K562 (cell line): ENCODE results near the gene TSHZ1. TPM values are rescaled to one million over a fixed set of nuclear protein-coding genes. Genes with fewer than 3 reads are reported as not detected.

Source experiments
- ATAC-seq: fragments of 200-7000 bp; cut with Tn5 transposase; 3 replicates; pipeline ENCODE4 v1.9.1; 2020; ENCODE audit warnings: moderate library complexity
- BruUV-seq: library from RNA; stranded (reverse); fragments of 400-500 nt; replicated peaks from 2 replicates; lab custom pipeline; 2021; lab: Mats Ljungman, UMichigan
- CTCF ChIA-PET: fragments of 300-600 bp; formaldehyde crosslinking; extraction: SDS; loops from one replicate; lab custom pipeline; 2021; ENCODE audit warnings: low intra/inter-chr PET ratio; lab: Yijun Ruan, JAX
- POLR2A ChIA-PET: fragments of 300-600, 350-650 bp; sonication (Branson Sonifier 250); formaldehyde crosslinking; extraction: SDS; loops from one replicate; lab custom pipeline; 2021; ENCODE audit warnings: antibody characterized with exemption, inconsistent platforms; lab: Yijun Ruan, JAX
- DNase-seq, 4 experiments: peaks; one replicate each; pipeline versions ENCODE4 v3.0.0 to v3.0.0-alpha.2; 2011 to 2018; ENCODE audit warnings: low spot score in 3 of 4, mixed read lengths in 3 of 4; ENCODE audit errors: extremely low read depth in 1 of 4
- FAIRE-seq: peaks from 2 replicates; lab custom pipeline; 2011; peaks lifted over from hg19 to GRCh38; lab: Jason Lieb, UNC
- H2AFZ ChIP-seq: 2 replicates; pipeline ENCODE4 v1.6.0; 2011; ENCODE audit warnings: low read depth, low read length, control low read depth, inconsistent platforms
- H3K27ac ChIP-seq: fragments of 200-600 bp; 3 replicates; pipeline ENCODE4 v1.8.0; 2011; ENCODE audit warnings: low read depth, mild to moderate bottlenecking, control low read depth, inconsistent platforms, low read length, moderate library complexity, mixed read lengths; ENCODE audit errors: extremely low read depth
- H3K27me3 ChIP-seq, 2 experiments: fragments of 300-600 bp in 1 of 2; 2 replicates in 1 of 2; 3 replicates in 1 of 2; pipeline versions ENCODE4 v1.6.0 to v1.8.0; 2011; ENCODE audit warnings: inconsistent platforms in 2 of 2, low read length in 2 of 2, mild to moderate bottlenecking in 1 of 2, mixed read lengths in 1 of 2, moderate library complexity in 1 of 2; ENCODE audit not compliant: control insufficient read depth in 2 of 2, insufficient read depth in 2 of 2
- H3K36me3 ChIP-seq: fragments of 300-600 bp; 3 replicates; pipeline ENCODE4 v1.8.0; 2011; ENCODE audit warnings: mild to moderate bottlenecking, low read length, inconsistent platforms; ENCODE audit not compliant: control insufficient read depth, insufficient read depth
- H3K4me1 ChIP-seq, 2 experiments: fragments of 200-600 bp in 1 of 2; replicated peaks in 1 of 2; 2 replicates in 1 of 2; 3 replicates in 1 of 2; pipeline versions ENCODE4 v1.5.1 to v1.8.0; 2011; ENCODE audit warnings: inconsistent platforms in 2 of 2, low read length in 2 of 2, mild to moderate bottlenecking in 1 of 2, mixed read lengths in 1 of 2, moderate library complexity in 1 of 2; ENCODE audit not compliant: control insufficient read depth in 2 of 2, insufficient read depth in 2 of 2
- H3K4me2 ChIP-seq: 2 replicates; pipeline ENCODE4 v1.6.1; 2011; ENCODE audit warnings: low read length, control low read depth, inconsistent platforms, mixed read lengths; ENCODE audit not compliant: insufficient read depth
- H3K4me3 ChIP-seq: fragments of 200-600 bp; sonication (generic), shearing (Covaris generic); 2 replicates; pipeline ENCODE4 v1.5.1; 2016; ENCODE audit warnings: control low read depth, inconsistent platforms
- H3K79me2 ChIP-seq: fragments of 200-600 bp; 3 replicates; pipeline ENCODE4 v1.8.0; 2011; ENCODE audit warnings: low read length, inconsistent platforms; ENCODE audit not compliant: control insufficient read depth, insufficient read depth
- H3K9ac ChIP-seq, 2 experiments: 2 replicates each; pipeline versions ENCODE4 v1.6.0 to v1.6.1; 2011; ENCODE audit warnings: low read depth in 2 of 2, low read length in 2 of 2, control low read depth in 1 of 2, inconsistent platforms in 1 of 2, mild to moderate bottlenecking in 1 of 2, mixed read lengths in 1 of 2; ENCODE audit not compliant: insufficient read depth in 1 of 2
- H3K9me1 ChIP-seq: one replicate; pipeline ENCODE4 v1.6.0; 2011; ENCODE audit warnings: inconsistent platforms, mild to moderate bottlenecking, low read length, moderate library complexity; ENCODE audit not compliant: control insufficient read depth, insufficient read depth
- H3K9me3 ChIP-seq: replicated peaks from 2 replicates; pipeline ENCODE4 v1.5.1; 2011; ENCODE audit warnings: low read depth, low read length, inconsistent platforms; ENCODE audit not compliant: control insufficient read depth, insufficient read depth
- H4K20me1 ChIP-seq: replicated peaks from 2 replicates; pipeline ENCODE4 v1.6.1; 2011; ENCODE audit warnings: low read length, inconsistent platforms, mixed read lengths; ENCODE audit not compliant: control insufficient read depth, insufficient read depth
- CTBP1 ChIP-seq: fragments of 450-650 bp; IDR thresholded peaks from 2 replicates; pipeline ENCODE4 v1.6.1; 2016; ENCODE audit warnings: borderline replicate concordance
- FUS ChIP-seq: fragments of 200-400 bp; formaldehyde crosslinking; optimal IDR thresholded peaks from 2 replicates; pipeline ENCODE3; 2017; ENCODE audit warnings: low read depth, low read length
- GABPB2 ChIP-seq: fragments of 250-450 bp; sonication (Bioruptor Pico); conservative IDR thresholded peaks from 2 replicates; pipeline ENCODE4 v1.5.1; 2021; ENCODE audit warnings: mild to moderate bottlenecking
- L3MBTL2 ChIP-seq: fragments of 450-650 bp; IDR thresholded peaks from 2 replicates; pipeline ENCODE4 v1.6.1; 2016; ENCODE audit warnings: mild to moderate bottlenecking, moderate library complexity
- MCM3 ChIP-seq: fragments of 450-650 bp; IDR thresholded peaks from 2 replicates; pipeline ENCODE4 v1.6.1; 2016
- MEF2D ChIP-seq: conservative IDR thresholded peaks from 2 replicates; pipeline ENCODE4 v1.6.1; 2016; ENCODE audit warnings: low read depth, missing genetic modification characterization, missing compliant biosample characterization
- PHF8 ChIP-seq: fragments of 200-600 bp; sonication (generic); IDR thresholded peaks from 2 replicates; pipeline ENCODE4 v1.6.1; 2012; ENCODE audit warnings: mixed run types, mild to moderate bottlenecking, inconsistent platforms, low read length, moderate library complexity, borderline replicate concordance
- TRIM28 ChIP-seq: fragments of 450-650 bp; IDR thresholded peaks from 2 replicates; pipeline ENCODE4 v1.6.1; 2017
- ZNF316 ChIP-seq: fragments of 450-650 bp; IDR thresholded peaks from 2 replicates; pipeline ENCODE4 v1.6.1; 2016
- WGBS: fragments of 100-300 bp; shearing (Covaris generic); methylation state at CpG from one replicate; pipeline ENCODE4 v1.1.6; 2016; ENCODE audit warnings: low coverage, mixed read lengths; ENCODE audit not compliant: insufficient coverage; ENCODE audit errors: missing lambda C conversion rate; 5-methylcytosine and 5-hydroxymethylcytosine counted together
- in situ Hi-C: fragments of 300-500 bp; cut with MboI; formaldehyde crosslinking; loops from 4 replicates; pipeline ENCODE4 v1.15.0; 2018; ENCODE audit warnings: inconsistent platforms, mixed read lengths
- intact Hi-C: fragments of 100-400 bp; cut with micrococcal nuclease; formaldehyde crosslinking; loops from 2 replicates; pipeline ENCODE4 v1.14.2; 2022
- polyA plus RNA-seq, 8 experiments: library from polyadenylated mRNA; depleted of rRNA in 4 of 8; stranded (reverse) in 5 of 8; unstranded in 3 of 8; fragments of >200 nt; fragmentation: Nextera tagmentation in 2 of 8; fragmentation: Illumina TruSeq in 1 of 8; extraction: Ambion mirVana in 2 of 8; extraction: Trizol in 1 of 8; gene quantifications; 2 replicates each; pipeline versions ENCODE4 v1.2.1 to v1.2.3, GENCODE V29; 2011 to 2014; ENCODE audit warnings: inconsistent platforms in 1 of 8, missing spikeins in 1 of 8
- total RNA-seq, 7 experiments: library from RNA; depleted of rRNA in 6 of 7; stranded (reverse); fragments of >200 nt in 6 of 7; fragmentation: Illumina TruSeq in 2 of 7; extraction: Trizol in 2 of 7; gene quantifications; 2 replicates each; pipeline versions ENCODE4 v1.2.1 to v1.2.3, GENCODE V29; 2011 to 2021; ENCODE audit warnings: low replicate concordance in 1 of 7

Gene TSHZ1
- total and polyA plus RNA-seq, 9 of the 15 experiments (the other 6 are each of a cell fraction or from before 2014, with no cell fraction given) = 1.1 to 7.2 (median 2.7) TPM

- H3K9me3 ChIP-seq = no peaks in the 10 kb centered on the region
- H3K27ac ChIP-seq = no peak overlapping the region
- H3K4me2 ChIP-seq = no peak overlapping the region
- no peak for FAIRE-seq
- H3K4me3 ChIP-seq = no peak overlapping the region
- H3K9me1 ChIP-seq = no peaks in the 10 kb centered on the region
- WGBS = 0% methylated on average over 4 of the region's 4 CpGs
- no peak overlapping the region for H2AFZ ChIP-seq
- DNase-seq = no peak
- H3K36me3 ChIP-seq = no peaks in the 10 kb centered on the region
- TF ChIP-seq MEF2D (tag) = no peak
- no peak for TF ChIP-seq CTBP1
- no peak for TF ChIP-seq ZNF316
- TF ChIP-seq GABPB2 (CRISPR knock-in tag) = no peak
- TF ChIP-seq, all 486 proteins: peak for 0
- no peak overlapping the region for H3K9ac ChIP-seq
- no peak for ATAC-seq
- ChIA-PET CTCF (no interaction called here), POLR2A (interaction anchor here (0.6 kb wide), 2 partner anchors 298 to 975 kb away, joined by 3 to 4 read pairs; no protein-coding TSS in a partner anchor)
- peaks cover 8 to 74% of the 10 kb centered on the region in 2 experiments; a peak in 4 of 5 replicates for H3K27me3 ChIP-seq
- BruUV-seq = no TSS peak
- no peaks in the 10 kb centered on the region for H4K20me1 ChIP-seq
- no peaks in the 10 kb centered on the region for H3K79me2 ChIP-seq
- in situ Hi-C loops = no loop called here
- intact Hi-C loops = loop anchor here (5.0 kb wide), 1 partner anchor 69 kb away; no protein-coding TSS in a partner anchor
- H3K4me1 ChIP-seq = peaks cover 0 to 3% of the 10 kb centered on the region in 2 experiments; a peak in 2 of 5 replicates
These were observed 36.9 kb upstream of the TSHZ1 start for GRCh38 chr18:75173738-75174137.

DNA sequence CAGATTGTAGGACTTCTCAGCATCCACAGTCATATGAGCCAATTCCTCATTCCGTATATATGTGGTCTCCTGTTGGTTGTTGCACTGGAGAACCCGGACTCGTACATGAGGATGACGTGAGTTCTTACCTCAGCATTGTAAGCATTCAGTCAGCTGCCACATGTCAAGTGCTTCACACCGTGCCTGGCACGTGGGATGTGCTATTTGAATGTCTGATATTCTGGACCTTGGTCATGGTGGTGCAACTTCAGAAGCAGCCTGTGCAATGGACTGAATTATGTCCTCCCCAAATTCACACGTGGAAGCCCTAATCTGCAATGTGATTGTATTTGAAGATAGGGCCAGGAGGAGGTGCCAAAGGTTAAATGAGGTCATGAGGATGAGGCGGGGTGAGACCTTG, 33.7 kb upstream of the TSHZ1 start:
- Histone ChIP-seq H3K4me3 (no peak overlapping the region), H3K79me2 (no peaks in the 10 kb centered on the region), H3K4me2 (no peak overlapping the region), H3K4me1 (no peaks in the 10 kb centered on the region; a peak in 1 of 5 replicates), H3K9me1 (no peaks in the 10 kb centered on the region), H3K9ac (no peak overlapping the region), H3K36me3 (no peaks in the 10 kb centered on the region), H3K27me3 (peaks cover 2 to 50% of the 10 kb centered on the region in 2 experiments; a peak in 4 of 5 replicates), H2AFZ (no peak overlapping the region), H4K20me1 (no peaks in the 10 kb centered on the region), H3K9me3 (no peaks in the 10 kb centered on the region), H3K27ac (no peak overlapping the region)
- in situ Hi-C loops = no loop called here
- ATAC-seq (no peak), FAIRE-seq (no peak), DNase-seq (no peak)
- CTCF ChIA-PET = no interaction called here
- 4% methylated on average over 6 of the region's 8 CpGs for WGBS
- intact Hi-C loops = no loop called here
- no TSS peak for BruUV-seq
- POLR2A ChIA-PET = interaction anchor here (0.6 to 0.9 kb wide), 2 partner anchors 11 to 34 kb away, joined by 3 to 4 read pairs; partner anchors contain the start of gene TSHZ1
- no peak for TF ChIP-seq TRIM28
- TF ChIP-seq L3MBTL2 = peak; percentile 59; the same call in 1 of the 2 replicates
- no peak for TF ChIP-seq FUS
- TF ChIP-seq MCM3 = no peak
- no peak for TF ChIP-seq PHF8
